SK-N-SH (cell line): ENCODE data around the gene FABP6. TPM values are rescaled to one million over a fixed set of nuclear protein-coding genes. Genes with fewer than 3 reads are reported as not detected.

Experiments used
- CTCF ChIA-PET: fragments of 300-600, 350-600 bp; formaldehyde crosslinking; extraction: SDS; loops from one replicate; lab custom pipeline; 2021; lab: Yijun Ruan, JAX
- POLR2A ChIA-PET: fragments of 350-600 bp; sonication (Branson Sonifier 250); formaldehyde crosslinking; extraction: SDS; loops from one replicate; lab custom pipeline; 2020; ENCODE audit warnings: antibody characterized with exemption, inconsistent platforms; lab: Yijun Ruan, JAX
- DNase-seq: peaks from one replicate; pipeline ENCODE4 v3.0.0; 2012
- H2AFZ ChIP-seq: fragments of 200-600 bp; sonication (generic); 2 replicates; pipeline ENCODE4 v1.8.1; 2016; ENCODE audit warnings: antibody characterized with exemption, mild to moderate bottlenecking, low read depth
- H3F3A ChIP-seq: fragments of 200-600 bp; sonication (generic); replicated peaks from 2 replicates; pipeline ENCODE3; 2016; ENCODE audit warnings: antibody characterized with exemption, mild to moderate bottlenecking; ENCODE audit not compliant: insufficient read depth
- H3K27ac ChIP-seq, 2 experiments: fragments of 200-500 bp in 1 of 2; fragments of 200-600 bp in 1 of 2; sonication (Bioruptor generic) in 1 of 2; sonication (generic), shearing (Covaris generic) in 1 of 2; 2 replicates each; pipeline versions ENCODE4 v1.5.1 to v1.6.1; 2014 to 2016; ENCODE audit warnings: low read depth in 2 of 2, inconsistent platforms in 1 of 2, low read length in 1 of 2, mild to moderate bottlenecking in 1 of 2, mixed read lengths in 1 of 2
- H3K27me3 ChIP-seq: fragments of 200-600 bp; sonication (generic), shearing (Covaris generic); 2 replicates; pipeline ENCODE4 v1.6.1; 2016; ENCODE audit warnings: mixed run types; ENCODE audit not compliant: insufficient read depth
- H3K36me3 ChIP-seq, 2 experiments: fragments of 200-500 bp in 1 of 2; fragments of 200-600 bp in 1 of 2; sonication (Bioruptor generic) in 1 of 2; sonication (generic) in 1 of 2; replicated peaks in 1 of 2; 2 replicates each; pipeline versions ENCODE3 to v1.5.1; 2014 to 2016; ENCODE audit warnings: low read length in 1 of 2, mild to moderate bottlenecking in 1 of 2; ENCODE audit not compliant: insufficient read depth in 2 of 2, control insufficient read depth in 1 of 2
- H3K4me1 ChIP-seq, 2 experiments: fragments of 200-500 bp in 1 of 2; fragments of 200-600 bp in 1 of 2; sonication (Bioruptor generic) in 1 of 2; sonication (generic), shearing (Covaris generic) in 1 of 2; 2 replicates each; pipeline versions ENCODE4 v1.5.1 to v1.6.1; 2014 to 2016; ENCODE audit warnings: low read depth in 1 of 2, low read length in 1 of 2, mixed run types in 1 of 2; ENCODE audit not compliant: insufficient read depth in 2 of 2, control insufficient read depth in 1 of 2
- H3K4me2 ChIP-seq: fragments of 200-600 bp; sonication (generic), shearing (Covaris generic); 2 replicates; pipeline ENCODE4 v1.6.1; 2017; ENCODE audit warnings: mixed run types
- H3K4me3 ChIP-seq, 2 experiments: fragments of 200-500 bp in 1 of 2; fragments of 200-600 bp in 1 of 2; sonication (Bioruptor generic) in 1 of 2; sonication (generic), shearing (Covaris generic) in 1 of 2; 2 replicates each; pipeline versions ENCODE4 v1.5.1 to v1.8.1; 2014 to 2016; ENCODE audit warnings: low read depth in 2 of 2, inconsistent platforms in 1 of 2, low read length in 1 of 2, mild to moderate bottlenecking in 1 of 2, mixed read lengths in 1 of 2, moderate library complexity in 1 of 2
- H3K79me2 ChIP-seq: fragments of 200-600 bp; sonication (generic); 2 replicates; pipeline ENCODE4 v1.8.1; 2017; ENCODE audit warnings: mild to moderate bottlenecking; ENCODE audit not compliant: insufficient read depth
- H3K9ac ChIP-seq: fragments of 200-600 bp; sonication (generic); 2 replicates; pipeline ENCODE4 v1.6.1; 2017; ENCODE audit warnings: mixed run types
- H3K9me2 ChIP-seq: fragments of 200-600 bp; sonication (generic); 2 replicates; pipeline ENCODE4 v1.6.1; 2017; ENCODE audit warnings: mixed run types
- H3K9me3 ChIP-seq: fragments of 200-600 bp; sonication (generic); 2 replicates; pipeline ENCODE4 v1.6.1; 2017; ENCODE audit warnings: mixed run types, mild to moderate bottlenecking, moderate library complexity
- H4K20me1 ChIP-seq: fragments of 200-600 bp; sonication (generic); 2 replicates; pipeline ENCODE4 v1.6.1; 2017; ENCODE audit warnings: mild to moderate bottlenecking, mixed run types; ENCODE audit not compliant: insufficient read depth
- ELF1 ChIP-seq: IDR thresholded peaks from 2 replicates; pipeline ENCODE4 v1.4.0; 2012
- FOXJ3 ChIP-seq: sonication (generic); formaldehyde crosslinking; IDR thresholded peaks from 2 replicates; pipeline ENCODE4 v1.5.1; 2020; ENCODE audit warnings: mild to moderate bottlenecking, missing genetic modification reagents
- GABPA ChIP-seq: IDR thresholded peaks from 2 replicates; pipeline ENCODE4 v1.4.0; 2012; ENCODE audit warnings: low read depth, mild to moderate bottlenecking
- PBX3 ChIP-seq: IDR thresholded peaks from 2 replicates; pipeline ENCODE4; 2012
- RAD21 ChIP-seq: IDR thresholded peaks from 2 replicates; pipeline ENCODE4 v1.6.1; 2012; ENCODE audit warnings: mild to moderate bottlenecking, low read length
- YY1 ChIP-seq: IDR thresholded peaks from 2 replicates; pipeline ENCODE4 v1.4.0; 2012; ENCODE audit warnings: low read depth, mild to moderate bottlenecking
- ZBTB33 ChIP-seq: IDR thresholded peaks from 2 replicates; pipeline ENCODE4 v1.4.0; 2012; ENCODE audit warnings: low read depth, borderline replicate concordance
- WGBS: methylation state at CpG from one replicate; pipeline ENCODE4 v1.1.6; 2017; ENCODE audit warnings: low lambda C conversion rate; 5-methylcytosine and 5-hydroxymethylcytosine counted together
- polyA plus RNA-seq, 3 experiments: library from polyadenylated mRNA; depleted of rRNA; stranded (reverse); fragments of >200 nt; gene quantifications; 2 replicates each; pipeline ENCODE4 v1.2.3, GENCODE V29; 2012

The FABP6 gene
- polyA plus RNA-seq, 1 of the 3 experiments (the other 2 are of a cell fraction) = 1.1 TPM

GRCh38 chr5:160251406-160252155 lies 22.3 kb downstream of the FABP6 start:
- ChIA-PET POLR2A (no interaction called here), CTCF (interaction anchor here (2.0 to 2.2 kb wide), 2 partner anchors 18 to 94 kb away, joined by 4 to 10 read pairs (median 9); no protein-coding TSS in a partner anchor)
- Histone ChIP-seq H3K27ac (no peak overlapping the region), H3K4me2 (no peak overlapping the region), H3K9me3 (no peaks in the 10 kb centered on the region), H3K79me2 (no peaks in the 10 kb centered on the region), H2AFZ (no peak overlapping the region), H3F3A (no peaks in the 10 kb centered on the region), H3K4me1 (peaks cover 0 to 6% of the 10 kb centered on the region in 2 experiments; a peak in 1 of 4 replicates), H3K9me2 (no peaks in the 10 kb centered on the region), H3K36me3 (peaks cover 11 to 14% of the 10 kb centered on the region in 2 experiments), H4K20me1 (no peaks in the 10 kb centered on the region), H3K9ac (no peak overlapping the region), H3K4me3 (no peak overlapping the region), H3K27me3 (no peaks in the 10 kb centered on the region)
- 95% methylated on average over 14 of the region's 14 CpGs for WGBS
- TF ChIP-seq YY1 (no peak), FOXJ3 (CRISPR knock-in tag) (no peak)
- DNase-seq = no peak

GRCh38 chr5:160252916-160253315 lies 23.6 kb downstream of the FABP6 start:
- Histone ChIP-seq H3K4me3 (no peak overlapping the region), H3K27me3 (no peaks in the 10 kb centered on the region), H3F3A (peaks cover 1% of the 10 kb centered on the region), H3K36me3 (peaks cover 11 to 14% of the 10 kb centered on the region in 2 experiments), H4K20me1 (no peaks in the 10 kb centered on the region), H3K4me1 (peaks cover 0 to 6% of the 10 kb centered on the region in 2 experiments; a peak in 1 of 4 replicates), H2AFZ (no peak overlapping the region), H3K9me3 (no peaks in the 10 kb centered on the region), H3K9me2 (no peaks in the 10 kb centered on the region), H3K9ac (no peak overlapping the region), H3K27ac (no peak overlapping the region), H3K79me2 (no peaks in the 10 kb centered on the region), H3K4me2 (no peak overlapping the region)
- ChIA-PET POLR2A (no interaction called here), CTCF (interaction anchor here (2.0 kb wide), 1 partner anchor 92 kb away, joined by 9 read pairs; no protein-coding TSS in a partner anchor)
- WGBS = 93% methylated on average over 9 of the region's 9 CpGs
- DNase-seq = no peak
- TF ChIP-seq GABPA (no peak), RAD21 (no peak), ELF1 (no peak), PBX3 (no peak), YY1 (no peak), ZBTB33 (no peak)
